ENCODE data around the gene DGKI. TPM values are rescaled to one million over a fixed set of nuclear protein-coding genes. Genes with fewer than 3 reads are reported as not detected.

DGKI gene
- total RNA-seq, 1 experiment from 2014 or later: 0.79 TPM

DNA sequence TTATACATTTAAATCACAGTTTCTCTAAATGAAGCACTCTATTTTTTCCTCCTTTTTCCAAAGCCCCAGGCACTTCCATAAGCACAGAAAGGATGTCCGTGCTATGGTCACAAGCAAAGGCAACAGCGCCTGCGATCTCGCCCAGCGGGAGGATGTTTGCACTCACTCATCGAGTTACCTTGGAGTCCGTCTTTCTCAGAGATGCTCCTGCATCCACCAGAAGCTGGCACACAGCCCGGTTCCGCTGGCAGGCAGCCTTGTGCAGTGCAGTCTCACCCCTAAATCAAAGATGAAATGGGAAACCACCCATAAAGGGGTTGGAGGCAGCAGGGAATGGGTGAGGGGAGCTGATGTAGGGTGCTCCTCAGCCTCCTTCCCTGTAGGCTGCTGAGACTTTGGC is 451.4 kb downstream of the DGKI start:
- Mint-ChIP-seq H3K4me1 (peaks cover 11% of the 10 kb centered on the region; the same call in 1 of the 2 replicates), H3K36me3 (no peaks in the 10 kb centered on the region), H3K4me3 (no peak overlapping the region), H3K9me3 (peaks cover 3% of the 10 kb centered on the region; the same call in 1 of the 2 replicates), H3K27me3 (ENCODE audit: low read depth) (no peaks in the 10 kb centered on the region; the same call in 1 of the 2 replicates), H3K27ac (no peak overlapping the region)
- ATAC-seq (no peak), DNase-seq (ENCODE audit: low spot score) (no peak)
- POLR2A ChIA-PET: no interaction called here
- CTCF ChIA-PET: interaction anchor here (0.9 kb wide), 1 partner anchor 226 kb away, joined by 3 read pairs; no protein-coding TSS in a partner anchor
- TF ChIP-seq GRHL2 (CRISPR knock-in tag; IDR thresholded peaks at IDR 0.05; ENCODE audit: insufficient replicate concordance, severe bottlenecking) (no peak), NR3C1 (CRISPR knock-in tag; conservative IDR thresholded peaks at IDR 0.05; ENCODE audit: low read depth) (no peak), TP53 (CRISPR knock-in tag; IDR thresholded peaks at IDR 0.05) (no peak), JAZF1 (CRISPR knock-in tag; IDR thresholded peaks at IDR 0.05) (no peak), MYBL2 (CRISPR knock-in tag; IDR thresholded peaks at IDR 0.05) (no peak), NR1H2 (CRISPR knock-in tag; IDR thresholded peaks at IDR 0.05) (no peak), TCF7 (CRISPR knock-in tag; IDR thresholded peaks at IDR 0.05; ENCODE audit: low read depth) (no peak), ZBTB21 (CRISPR knock-in tag; IDR thresholded peaks at IDR 0.05; ENCODE audit: borderline replicate concordance) (no peak), ATF1 (CRISPR knock-in tag; IDR thresholded peaks at IDR 0.05) (no peak), SMAD3 (CRISPR knock-in tag; IDR thresholded peaks at IDR 0.05; ENCODE audit: borderline replicate concordance) (no peak)
- TF ChIP-seq, protein P1, sequence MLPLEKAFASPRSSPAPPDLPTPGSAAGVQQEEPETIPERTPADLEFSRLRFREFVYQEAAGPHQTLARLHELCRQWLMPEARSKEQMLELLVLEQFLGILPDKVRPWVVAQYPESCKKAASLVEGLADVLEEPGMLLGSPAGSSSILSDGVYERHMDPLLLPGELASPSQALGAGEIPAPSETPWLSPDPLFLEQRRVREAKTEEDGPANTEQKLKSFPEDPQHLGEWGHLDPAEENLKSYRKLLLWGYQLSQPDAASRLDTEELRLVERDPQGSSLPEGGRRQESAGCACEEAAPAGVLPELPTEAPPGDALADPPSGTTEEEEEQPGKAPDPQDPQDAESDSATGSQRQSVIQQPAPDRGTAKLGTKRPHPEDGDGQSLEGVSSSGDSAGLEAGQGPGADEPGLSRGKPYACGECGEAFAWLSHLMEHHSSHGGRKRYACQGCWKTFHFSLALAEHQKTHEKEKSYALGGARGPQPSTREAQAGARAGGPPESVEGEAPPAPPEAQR (CRISPR knock-in tag; IDR thresholded peaks at IDR 0.05): no peak
- TF ChIP-seq, protein P2, sequence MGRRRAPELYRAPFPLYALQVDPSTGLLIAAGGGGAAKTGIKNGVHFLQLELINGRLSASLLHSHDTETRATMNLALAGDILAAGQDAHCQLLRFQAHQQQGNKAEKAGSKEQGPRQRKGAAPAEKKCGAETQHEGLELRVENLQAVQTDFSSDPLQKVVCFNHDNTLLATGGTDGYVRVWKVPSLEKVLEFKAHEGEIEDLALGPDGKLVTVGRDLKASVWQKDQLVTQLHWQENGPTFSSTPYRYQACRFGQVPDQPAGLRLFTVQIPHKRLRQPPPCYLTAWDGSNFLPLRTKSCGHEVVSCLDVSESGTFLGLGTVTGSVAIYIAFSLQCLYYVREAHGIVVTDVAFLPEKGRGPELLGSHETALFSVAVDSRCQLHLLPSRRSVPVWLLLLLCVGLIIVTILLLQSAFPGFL (CRISPR knock-in tag; IDR thresholded peaks at IDR 0.05; ENCODE audit: borderline replicate concordance): no peak
- TF ChIP-seq, protein P3, sequence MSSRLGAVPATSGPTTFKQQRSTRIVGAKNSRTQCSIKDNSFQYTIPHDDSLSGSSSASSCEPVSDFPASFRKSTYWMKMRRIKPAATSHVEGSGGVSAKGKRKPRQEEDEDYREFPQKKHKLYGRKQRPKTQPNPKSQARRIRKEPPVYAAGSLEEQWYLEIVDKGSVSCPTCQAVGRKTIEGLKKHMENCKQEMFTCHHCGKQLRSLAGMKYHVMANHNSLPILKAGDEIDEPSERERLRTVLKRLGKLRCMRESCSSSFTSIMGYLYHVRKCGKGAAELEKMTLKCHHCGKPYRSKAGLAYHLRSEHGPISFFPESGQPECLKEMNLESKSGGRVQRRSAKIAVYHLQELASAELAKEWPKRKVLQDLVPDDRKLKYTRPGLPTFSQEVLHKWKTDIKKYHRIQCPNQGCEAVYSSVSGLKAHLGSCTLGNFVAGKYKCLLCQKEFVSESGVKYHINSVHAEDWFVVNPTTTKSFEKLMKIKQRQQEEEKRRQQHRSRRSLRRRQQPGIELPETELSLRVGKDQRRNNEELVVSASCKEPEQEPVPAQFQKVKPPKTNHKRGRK (CRISPR knock-in tag; IDR thresholded peaks at IDR 0.05; ENCODE audit: borderline replicate concordance): no peak

DNA sequence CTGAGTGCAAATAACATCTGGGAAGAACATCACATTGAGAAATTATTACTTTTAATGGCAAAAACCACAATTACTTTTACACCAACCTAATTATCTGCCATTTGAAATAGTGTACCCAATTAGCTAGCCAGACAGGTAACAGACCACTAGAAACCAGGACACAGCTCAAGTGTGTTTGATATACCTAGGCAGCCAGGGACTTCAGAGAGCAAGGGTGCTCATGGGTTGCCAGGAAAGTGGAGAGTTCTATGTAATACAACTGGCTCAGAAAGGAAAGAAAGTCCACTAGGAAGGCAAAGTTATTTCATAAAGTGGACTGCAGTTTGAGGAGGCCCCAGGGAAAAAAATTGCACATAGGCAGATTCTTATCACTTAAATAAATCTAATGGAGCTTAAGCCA is 453.2 kb downstream of the DGKI start:
- TF ChIP-seq SOX15 (CRISPR knock-in tag; IDR thresholded peaks at IDR 0.05) (no peak), FOXJ3 (CRISPR knock-in tag; IDR thresholded peaks at IDR 0.05; ENCODE audit: borderline replicate concordance) (no peak), ZNF232 (CRISPR knock-in tag; IDR thresholded peaks at IDR 0.05) (no peak), TP53 (CRISPR knock-in tag; IDR thresholded peaks at IDR 0.05) (no peak), NR3C1 (CRISPR knock-in tag; conservative IDR thresholded peaks at IDR 0.05; ENCODE audit: low read depth) (no peak), JAZF1 (CRISPR knock-in tag; IDR thresholded peaks at IDR 0.05) (no peak), ZNF317 (CRISPR knock-in tag; IDR thresholded peaks at IDR 0.05; ENCODE audit: borderline replicate concordance, low read depth) (no peak), JUN (CRISPR knock-in tag; IDR thresholded peaks at IDR 0.05) (no peak), ZNF671 (CRISPR knock-in tag; IDR thresholded peaks at IDR 0.05) (no peak), GABPB1 (CRISPR knock-in tag; IDR thresholded peaks at IDR 0.05) (no peak), CREB1 (CRISPR knock-in tag; IDR thresholded peaks at IDR 0.05) (no peak), SMAD4 (CRISPR knock-in tag; IDR thresholded peaks at IDR 0.05) (no peak), SP1 (CRISPR knock-in tag; conservative IDR thresholded peaks at IDR 0.05) (no peak)
- TF ChIP-seq, protein P4, sequence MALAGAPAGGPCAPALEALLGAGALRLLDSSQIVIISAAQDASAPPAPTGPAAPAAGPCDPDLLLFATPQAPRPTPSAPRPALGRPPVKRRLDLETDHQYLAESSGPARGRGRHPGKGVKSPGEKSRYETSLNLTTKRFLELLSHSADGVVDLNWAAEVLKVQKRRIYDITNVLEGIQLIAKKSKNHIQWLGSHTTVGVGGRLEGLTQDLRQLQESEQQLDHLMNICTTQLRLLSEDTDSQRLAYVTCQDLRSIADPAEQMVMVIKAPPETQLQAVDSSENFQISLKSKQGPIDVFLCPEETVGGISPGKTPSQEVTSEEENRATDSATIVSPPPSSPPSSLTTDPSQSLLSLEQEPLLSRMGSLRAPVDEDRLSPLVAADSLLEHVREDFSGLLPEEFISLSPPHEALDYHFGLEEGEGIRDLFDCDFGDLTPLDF (CRISPR knock-in tag; IDR thresholded peaks at IDR 0.05): no peak
- TF ChIP-seq, protein P5, sequence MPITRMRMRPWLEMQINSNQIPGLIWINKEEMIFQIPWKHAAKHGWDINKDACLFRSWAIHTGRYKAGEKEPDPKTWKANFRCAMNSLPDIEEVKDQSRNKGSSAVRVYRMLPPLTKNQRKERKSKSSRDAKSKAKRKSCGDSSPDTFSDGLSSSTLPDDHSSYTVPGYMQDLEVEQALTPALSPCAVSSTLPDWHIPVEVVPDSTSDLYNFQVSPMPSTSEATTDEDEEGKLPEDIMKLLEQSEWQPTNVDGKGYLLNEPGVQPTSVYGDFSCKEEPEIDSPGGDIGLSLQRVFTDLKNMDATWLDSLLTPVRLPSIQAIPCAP (CRISPR knock-in tag; IDR thresholded peaks at IDR 0.05): no peak
- TF ChIP-seq, protein P6, sequence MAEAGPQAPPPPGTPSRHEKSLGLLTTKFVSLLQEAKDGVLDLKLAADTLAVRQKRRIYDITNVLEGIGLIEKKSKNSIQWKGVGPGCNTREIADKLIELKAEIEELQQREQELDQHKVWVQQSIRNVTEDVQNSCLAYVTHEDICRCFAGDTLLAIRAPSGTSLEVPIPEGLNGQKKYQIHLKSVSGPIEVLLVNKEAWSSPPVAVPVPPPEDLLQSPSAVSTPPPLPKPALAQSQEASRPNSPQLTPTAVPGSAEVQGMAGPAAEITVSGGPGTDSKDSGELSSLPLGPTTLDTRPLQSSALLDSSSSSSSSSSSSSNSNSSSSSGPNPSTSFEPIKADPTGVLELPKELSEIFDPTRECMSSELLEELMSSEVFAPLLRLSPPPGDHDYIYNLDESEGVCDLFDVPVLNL (CRISPR knock-in tag; IDR thresholded peaks at IDR 0.05; ENCODE audit: borderline replicate concordance, low read depth): no peak
- Mint-ChIP-seq H3K36me3 (no peaks in the 10 kb centered on the region), H3K4me1 (peaks cover 12% of the 10 kb centered on the region), H3K27ac (no peak overlapping the region), H3K9me3 (peaks cover 3% of the 10 kb centered on the region; the same call in 1 of the 2 replicates), H3K4me3 (no peak overlapping the region), H3K27me3 (ENCODE audit: low read depth) (peaks cover 2% of the 10 kb centered on the region)
- DNase-seq (ENCODE audit: low spot score) (no peak), ATAC-seq (no peak)
- POLR2A ChIA-PET: no interaction called here
- CTCF ChIA-PET: no interaction called here
